Type B pancreatic cell (in vitro differentiated cells): ENCODE measurements around the gene DNAH14. TPM values are rescaled to one million over a fixed set of nuclear protein-coding genes. Genes with fewer than 3 reads are reported as not detected.

Source experiments
- DNase-seq: peaks from one replicate; pipeline ENCODE4 v3.0.0; 2021; ENCODE audit warnings: mixed read lengths; ENCODE audit not compliant: unreplicated experiment; ENCODE audit errors: extremely low spot score
- H3K27ac Mint-ChIP-seq: 2 replicates; pipeline ENCODE4 v1.8.0; 2021; ENCODE audit warnings: mild to moderate bottlenecking, mixed read lengths
- H3K27me3 Mint-ChIP-seq: 2 replicates; pipeline ENCODE4 v1.8.0; 2021; ENCODE audit warnings: mixed read lengths
- H3K36me3 Mint-ChIP-seq: 2 replicates; pipeline ENCODE4 v1.8.0; 2021; ENCODE audit warnings: mixed read lengths
- H3K4me1 Mint-ChIP-seq: one replicate; pipeline ENCODE4 v1.8.0; 2021; ENCODE audit warnings: mixed read lengths; ENCODE audit not compliant: unreplicated experiment
- H3K4me3 Mint-ChIP-seq: 2 replicates; pipeline ENCODE4 v1.8.0; 2021; ENCODE audit warnings: mild to moderate bottlenecking, mixed read lengths
- H3K9me3 Mint-ChIP-seq: 2 replicates; pipeline ENCODE4 v1.8.0; 2021; ENCODE audit warnings: mixed read lengths
- total RNA-seq: library from RNA; stranded (reverse); gene quantifications from 2 replicates; pipeline ENCODE4 v1.2.1, GENCODE V29; 2021; ENCODE audit warnings: low replicate concordance
- TF ChIP-seq, protein P1 (sequence below): fragments of 200-600 bp; sonication (generic); conservative IDR thresholded peaks from 2 replicates; pipeline ENCODE4 v1.5.0; 2021; ENCODE audit warnings: antibody characterized with exemption, mild to moderate bottlenecking

DNAH14 gene
- total RNA-seq, 1 donor from 2014 or later = 42.1 TPM

DNA sequence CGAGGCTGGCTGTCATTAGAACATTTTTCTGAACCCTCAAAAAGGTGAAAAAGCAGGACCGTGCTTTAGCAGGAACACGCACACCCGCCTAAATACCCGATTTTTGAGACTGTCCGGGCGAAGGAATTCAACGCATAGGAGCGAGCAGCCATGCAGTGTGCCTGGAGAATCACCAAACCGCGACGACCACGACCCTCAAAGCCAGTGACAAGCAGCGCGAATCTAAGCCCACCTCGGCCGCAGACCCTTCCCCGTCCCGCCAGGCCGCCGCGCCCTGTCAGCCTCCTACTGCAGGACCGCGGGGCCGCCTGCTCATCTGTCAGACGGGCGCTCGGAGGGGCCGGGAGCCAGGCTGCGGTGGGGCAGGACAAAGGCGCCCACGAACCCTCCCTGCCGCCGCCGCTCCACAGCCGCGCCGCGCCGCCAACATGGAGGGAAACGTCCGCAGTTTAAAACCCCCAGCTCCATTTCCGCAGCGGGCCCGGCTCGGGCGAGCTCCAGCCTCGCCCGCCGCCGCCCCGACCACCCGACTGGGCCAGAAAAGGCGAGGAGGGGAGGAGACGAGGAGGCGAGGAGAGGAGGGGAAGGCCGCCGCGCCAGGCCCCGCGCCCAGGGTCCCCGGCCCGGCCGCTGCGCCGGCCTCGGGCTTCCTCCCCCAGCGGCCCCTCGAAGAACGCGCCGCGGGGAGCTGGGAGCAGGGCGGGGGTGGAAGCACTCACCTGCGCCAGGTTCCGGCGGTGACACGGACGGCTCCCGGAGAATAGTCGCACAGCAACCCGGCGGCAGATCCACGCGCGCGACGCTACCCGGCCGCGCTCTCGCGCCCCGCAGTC is 498.0 kb downstream of the DNAH14 start, which contains the start of gene LBR:
TSS of gene LBR (minus strand) at position 804 of the 833 bp plus-strand sequence. CDS start 3,963 bp downstream, outside the sequence.
- Mint-ChIP-seq H3K27me3 (no peaks in the 10 kb centered on the region), H3K4me3 (peak within 1 kb of the TSS; percentile 95), H3K4me1 (peaks cover 49% of the 10 kb centered on the region), H3K27ac (peak within 1 kb of the TSS; percentile 93), H3K36me3 (peaks cover 7% of the 10 kb centered on the region), H3K9me3 (no peaks in the 10 kb centered on the region)
- TF ChIP-seq, protein P1, sequence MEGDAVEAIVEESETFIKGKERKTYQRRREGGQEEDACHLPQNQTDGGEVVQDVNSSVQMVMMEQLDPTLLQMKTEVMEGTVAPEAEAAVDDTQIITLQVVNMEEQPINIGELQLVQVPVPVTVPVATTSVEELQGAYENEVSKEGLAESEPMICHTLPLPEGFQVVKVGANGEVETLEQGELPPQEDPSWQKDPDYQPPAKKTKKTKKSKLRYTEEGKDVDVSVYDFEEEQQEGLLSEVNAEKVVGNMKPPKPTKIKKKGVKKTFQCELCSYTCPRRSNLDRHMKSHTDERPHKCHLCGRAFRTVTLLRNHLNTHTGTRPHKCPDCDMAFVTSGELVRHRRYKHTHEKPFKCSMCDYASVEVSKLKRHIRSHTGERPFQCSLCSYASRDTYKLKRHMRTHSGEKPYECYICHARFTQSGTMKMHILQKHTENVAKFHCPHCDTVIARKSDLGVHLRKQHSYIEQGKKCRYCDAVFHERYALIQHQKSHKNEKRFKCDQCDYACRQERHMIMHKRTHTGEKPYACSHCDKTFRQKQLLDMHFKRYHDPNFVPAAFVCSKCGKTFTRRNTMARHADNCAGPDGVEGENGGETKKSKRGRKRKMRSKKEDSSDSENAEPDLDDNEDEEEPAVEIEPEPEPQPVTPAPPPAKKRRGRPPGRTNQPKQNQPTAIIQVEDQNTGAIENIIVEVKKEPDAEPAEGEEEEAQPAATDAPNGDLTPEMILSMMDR = peak; percentile 28
- DNase-seq = no peak

DNA sequence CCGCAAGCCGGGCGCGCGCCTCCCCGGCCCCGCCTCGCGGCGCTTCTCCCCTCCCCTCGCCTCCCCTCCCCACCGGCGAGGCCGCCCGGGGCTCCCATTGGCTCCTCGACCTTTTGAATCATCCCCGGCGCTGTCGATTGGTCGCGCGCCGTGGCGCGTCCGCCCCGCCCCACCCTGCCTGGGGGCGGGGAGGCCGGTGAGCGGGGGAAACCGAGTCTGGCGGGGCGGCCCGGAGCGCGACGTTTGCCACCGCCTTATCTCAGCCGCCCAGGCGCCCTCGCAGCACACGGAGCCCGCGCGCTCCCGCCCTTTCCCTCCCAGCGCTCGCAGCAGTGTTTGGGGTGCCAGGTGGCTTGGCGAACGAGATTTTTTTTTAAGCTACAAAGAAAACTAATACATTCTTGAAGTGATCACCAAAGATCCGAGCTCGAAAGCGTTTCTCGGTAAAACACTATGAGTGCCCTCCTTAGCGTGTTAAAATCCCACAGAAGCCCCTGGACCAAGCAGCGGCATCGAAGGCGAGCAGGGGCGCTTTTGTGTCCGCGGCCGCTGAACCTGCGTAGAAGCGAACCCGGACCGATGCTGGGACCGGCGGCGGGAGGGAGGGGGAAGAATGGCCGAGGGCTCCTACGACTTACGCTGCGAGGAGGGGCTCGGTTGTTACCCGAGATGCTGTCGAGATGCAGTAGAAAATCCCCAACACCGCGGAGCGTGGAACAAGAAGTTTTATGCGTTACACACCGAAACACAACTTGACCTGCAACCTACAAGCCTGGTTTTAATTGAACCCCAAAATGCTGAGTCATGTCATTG is 498.8 kb downstream of the DNAH14 start:
- TF ChIP-seq, protein P1 = no peak
- H3K4me3 Mint-ChIP-seq = peak overlapping the region; percentile 90
- no peaks in the 10 kb centered on the region for H3K27me3 Mint-ChIP-seq
- H3K9me3 Mint-ChIP-seq = no peaks in the 10 kb centered on the region
- peak; percentile 95 for DNase-seq
- peak overlapping the region; percentile 92 for H3K27ac Mint-ChIP-seq
- peaks cover 41% of the 10 kb centered on the region for H3K4me1 Mint-ChIP-seq
- peaks cover 6% of the 10 kb centered on the region for H3K36me3 Mint-ChIP-seq

DNA sequence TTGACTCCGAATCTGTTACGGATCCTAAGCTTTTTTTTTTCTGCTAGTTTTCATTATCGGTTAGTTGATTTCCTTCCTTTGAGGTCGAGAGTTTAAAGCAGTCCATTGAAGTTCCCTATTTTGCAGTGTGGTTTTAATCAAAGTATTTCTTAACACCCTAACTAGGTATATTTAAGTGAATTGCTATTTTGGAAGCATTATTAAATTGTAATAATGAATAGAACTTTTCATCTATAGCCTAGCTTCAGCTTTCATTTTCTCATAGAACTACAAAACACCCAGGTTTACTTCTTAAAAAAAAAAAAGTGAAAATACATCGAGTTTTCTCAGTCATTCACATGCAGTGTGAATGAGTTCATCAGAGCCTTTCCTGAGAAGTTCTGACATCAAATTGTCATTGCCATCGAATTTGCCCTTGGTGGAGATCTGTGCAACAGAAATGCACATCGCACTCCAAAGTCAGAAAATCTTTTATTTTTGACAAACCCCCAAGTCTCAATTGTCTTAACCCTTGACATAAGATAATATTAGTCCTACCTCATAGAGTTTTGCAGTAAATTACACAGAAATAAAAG is 499.5 kb downstream of the DNAH14 start:
- DNase-seq = no peak
- TF ChIP-seq, protein P1 = no peak
- Mint-ChIP-seq H3K4me3 (peak overlapping the region; percentile 90), H3K27me3 (no peaks in the 10 kb centered on the region), H3K27ac (peak overlapping the region; percentile 92), H3K36me3 (no peaks in the 10 kb centered on the region), H3K9me3 (no peaks in the 10 kb centered on the region), H3K4me1 (peaks cover 35% of the 10 kb centered on the region)

DNA sequence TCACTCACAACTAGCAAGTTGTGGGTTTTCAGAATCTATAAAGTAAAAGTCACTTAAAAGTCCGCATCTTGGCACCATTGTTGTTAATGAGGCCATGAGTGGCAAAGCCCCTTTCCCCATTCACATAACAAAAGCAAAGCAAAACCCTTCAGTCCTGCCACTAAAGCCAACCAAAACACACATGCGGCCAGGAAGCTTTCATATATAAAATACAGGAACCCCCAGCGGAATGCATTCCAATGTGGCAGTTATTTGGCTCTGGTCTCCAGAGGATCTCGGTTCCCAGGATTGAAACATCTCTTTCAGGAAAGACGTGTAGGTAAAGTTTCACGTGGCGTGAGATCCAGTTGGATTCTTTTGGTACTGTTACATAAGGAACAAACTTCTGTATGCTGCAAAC is 500.8 kb downstream of the DNAH14 start:
- H3K27ac Mint-ChIP-seq = no peak overlapping the region
- no peak for DNase-seq
- H3K9me3 Mint-ChIP-seq = no peaks in the 10 kb centered on the region
- peaks cover 21% of the 10 kb centered on the region for H3K4me1 Mint-ChIP-seq
- TF ChIP-seq, protein P1 = no peak
- peak overlapping the region; percentile 54 for H3K4me3 Mint-ChIP-seq
- no peaks in the 10 kb centered on the region for H3K27me3 Mint-ChIP-seq
- H3K36me3 Mint-ChIP-seq = no peaks in the 10 kb centered on the region

DNA sequence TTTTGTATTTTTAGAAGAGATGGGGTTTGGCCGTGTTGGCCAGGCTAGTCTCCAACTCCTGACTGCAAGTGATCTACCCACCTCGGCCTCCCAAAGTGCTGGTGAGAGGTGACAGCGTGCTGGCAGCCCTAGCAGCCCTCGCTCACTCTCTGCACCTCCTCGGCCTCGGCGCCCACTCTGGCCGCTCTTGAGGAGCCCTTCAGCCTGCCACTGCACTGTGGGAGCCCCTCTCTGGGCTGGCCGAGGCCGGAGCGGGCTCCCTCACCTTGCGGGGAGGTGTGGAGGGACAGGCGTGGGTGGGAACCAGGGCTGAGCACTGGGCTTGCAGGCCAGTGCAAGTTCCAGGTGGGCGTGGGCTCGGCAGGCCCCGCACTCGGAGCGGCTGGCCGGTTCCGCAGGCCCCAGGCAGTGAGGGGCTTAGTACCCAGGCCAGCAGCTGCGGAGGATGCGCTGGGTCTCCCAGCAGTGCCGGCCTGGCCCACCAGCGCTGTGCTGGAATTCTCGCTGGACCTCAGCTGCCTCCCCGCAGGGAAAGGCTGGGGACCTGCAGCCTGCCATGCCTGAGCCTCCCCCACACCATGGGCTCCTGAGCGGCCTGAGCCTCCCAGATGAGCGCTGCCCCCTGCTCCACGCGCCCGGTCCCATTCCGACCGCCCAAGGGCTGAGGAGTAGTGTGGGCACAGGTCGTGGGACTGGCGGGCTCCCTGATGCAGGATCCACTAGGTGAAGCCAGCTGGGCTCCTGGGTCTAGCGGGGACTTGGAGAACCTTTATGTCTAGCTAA is 501.8 kb downstream of the DNAH14 start:
- TF ChIP-seq, protein P1 = no peak
- H3K27me3 Mint-ChIP-seq = no peaks in the 10 kb centered on the region
- DNase-seq = no peak
- no peaks in the 10 kb centered on the region for H3K36me3 Mint-ChIP-seq
- H3K4me3 Mint-ChIP-seq = no peak overlapping the region
- H3K9me3 Mint-ChIP-seq = no peaks in the 10 kb centered on the region
- H3K27ac Mint-ChIP-seq = no peak overlapping the region
- peaks cover 11% of the 10 kb centered on the region for H3K4me1 Mint-ChIP-seq
